Activated T-cell treated with anti-CD3 and anti-CD28 coated beads, Interleukin-2, amount 50 U/mL, for 72 hours (primary cell): ENCODE results near the gene KREMEN1. TPM values are rescaled to one million over a fixed set of nuclear protein-coding genes. Genes with fewer than 3 reads are reported as not detected.

ENCODE experiments used
- ATAC-seq, 2 donors: fragments of 150-1000 bp; cut with Tn5 transposase; replicated peaks in 1 of 2; 2 replicates each; pipeline ENCODE4 v1.10.0; 2021; ENCODE audit warnings: moderate library complexity in 2 of 2, mild to moderate bottlenecking in 1 of 2
- DNase-seq, 2 donors: peaks; one replicate each; pipeline ENCODE4 v3.0.0; 2021 to 2022; ENCODE audit warnings: mixed read lengths in 1 of 2
- H3K27ac Mint-ChIP-seq: one replicate; pipeline ENCODE4 v1.8.0; 2022; ENCODE audit warnings: mild to moderate bottlenecking, moderate library complexity, mixed read lengths
- H3K27me3 Mint-ChIP-seq: one replicate; pipeline ENCODE4 v1.8.0; 2022; ENCODE audit warnings: low read depth, mixed read lengths
- H3K36me3 Mint-ChIP-seq, 2 donors: one replicate each; pipeline ENCODE4 v1.8.0; 2022; ENCODE audit warnings: mixed read lengths in 2 of 2, mild to moderate bottlenecking in 1 of 2; ENCODE audit not compliant: insufficient read depth in 2 of 2
- H3K4me1 Mint-ChIP-seq: one replicate; pipeline ENCODE4 v1.8.0; 2022; ENCODE audit warnings: low read depth, mixed read lengths
- H3K4me3 Mint-ChIP-seq, 2 donors: one replicate each; pipeline ENCODE4 v1.8.0; 2022; ENCODE audit warnings: mild to moderate bottlenecking in 2 of 2, mixed read lengths in 2 of 2, moderate library complexity in 2 of 2
- H3K9me3 Mint-ChIP-seq, 2 donors: one replicate each; pipeline ENCODE4 v1.8.0; 2022; ENCODE audit warnings: mixed read lengths in 2 of 2
- total RNA-seq, 2 donors: library from RNA; stranded (reverse); gene quantifications; one replicate each; pipeline ENCODE4 v1.2.3, GENCODE V29; 2022

The KREMEN1 gene
- total RNA-seq, 2 donors from 2014 or later: 0.09 to 0.53 TPM

- DNase-seq (no peak), ATAC-seq (no peak)
- peaks cover 8 to 14% of the 10 kb centered on the region in 2 donors for H3K36me3 Mint-ChIP-seq
- H3K4me1 Mint-ChIP-seq: peaks cover 18% of the 10 kb centered on the region
- H3K4me3 Mint-ChIP-seq: no peak overlapping the region
- H3K27me3 Mint-ChIP-seq: peaks cover 46% of the 10 kb centered on the region
- no peak overlapping the region for H3K27ac Mint-ChIP-seq
- peaks cover 7 to 18% of the 10 kb centered on the region in 2 donors for H3K9me3 Mint-ChIP-seq
These were observed 98.9 kb downstream of the KREMEN1 start for GRCh38 chr22:29171721-29172120.

GRCh38 chr22:29172216-29172615, 99.4 kb downstream of the KREMEN1 start:
- Mint-ChIP-seq H3K27me3 (peaks cover 48% of the 10 kb centered on the region), H3K36me3 (peaks cover 8 to 14% of the 10 kb centered on the region in 2 donors), H3K4me1 (peaks cover 13% of the 10 kb centered on the region), H3K9me3 (peaks cover 7 to 18% of the 10 kb centered on the region in 2 donors), H3K4me3 (no peak overlapping the region), H3K27ac (no peak overlapping the region)
- no peak for DNase-seq
- no peak for ATAC-seq

GRCh38 chr22:29175312-29175835, 102.5 kb downstream of the KREMEN1 start:
- Mint-ChIP-seq H3K4me3 (no peak overlapping the region), H3K4me1 (no peaks in the 10 kb centered on the region), H3K36me3 (peaks cover 8 to 14% of the 10 kb centered on the region in 2 donors), H3K27me3 (peaks cover 37% of the 10 kb centered on the region), H3K27ac (no peak overlapping the region), H3K9me3 (peaks cover 7 to 18% of the 10 kb centered on the region in 2 donors)
- DNase-seq (no peak), ATAC-seq (no peak)

- no peak for DNase-seq
- Mint-ChIP-seq H3K4me3 (no peak overlapping the region), H3K9me3 (no peaks in the 10 kb centered on the region), H3K27ac (no peak overlapping the region), H3K4me1 (no peaks in the 10 kb centered on the region), H3K27me3 (no peaks in the 10 kb centered on the region), H3K36me3 (no peaks in the 10 kb centered on the region)
- no peak for ATAC-seq
These were observed 111.4 kb downstream of the KREMEN1 start for GRCh38 chr22:29183971-29184848.

DNA sequence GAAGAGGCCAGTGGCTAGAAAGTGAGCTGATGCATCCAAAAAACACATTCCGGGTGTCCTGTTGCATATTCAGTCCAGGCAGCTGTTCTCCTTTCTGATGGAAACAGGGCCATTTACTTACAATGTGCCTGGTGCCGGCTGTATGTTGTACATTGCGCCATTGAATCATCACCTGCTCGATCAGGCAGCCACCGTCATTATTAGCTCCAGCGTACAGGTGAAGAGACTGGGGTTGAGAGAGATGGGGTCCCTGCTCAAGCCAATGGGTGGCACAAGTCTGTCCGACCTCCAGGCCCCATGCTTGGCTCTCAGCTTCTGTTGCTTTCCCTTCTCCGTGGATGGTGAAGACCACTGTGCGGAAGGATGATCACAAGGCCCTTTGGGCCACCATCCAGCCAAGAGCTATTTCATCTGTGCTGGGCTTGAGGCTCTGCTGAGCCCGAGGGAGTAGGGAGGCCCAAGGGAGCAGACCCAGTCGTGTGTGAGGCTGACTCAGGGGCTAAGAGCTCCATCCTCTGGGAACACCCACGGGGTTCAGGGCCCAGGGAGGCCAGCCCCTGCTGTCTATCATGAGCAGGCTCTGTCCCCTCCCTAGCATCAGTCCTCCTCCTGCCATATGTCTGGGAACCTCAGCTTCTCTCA, 112.1 kb downstream of the KREMEN1 start:
- no peak for ATAC-seq
- Mint-ChIP-seq H3K27me3 (peaks cover 3% of the 10 kb centered on the region), H3K36me3 (no peaks in the 10 kb centered on the region), H3K4me3 (no peak overlapping the region), H3K27ac (no peak overlapping the region), H3K4me1 (no peaks in the 10 kb centered on the region), H3K9me3 (no peaks in the 10 kb centered on the region)
- no peak for DNase-seq

- Mint-ChIP-seq H3K36me3 (no peaks in the 10 kb centered on the region), H3K27me3 (peaks cover 8% of the 10 kb centered on the region), H3K4me3 (no peak overlapping the region), H3K27ac (no peak overlapping the region), H3K4me1 (no peaks in the 10 kb centered on the region), H3K9me3 (no peaks in the 10 kb centered on the region)
- DNase-seq (no peak), ATAC-seq (no peak)
These were observed 113.5 kb downstream of the KREMEN1 start for GRCh38 chr22:29186302-29186701.

DNA sequence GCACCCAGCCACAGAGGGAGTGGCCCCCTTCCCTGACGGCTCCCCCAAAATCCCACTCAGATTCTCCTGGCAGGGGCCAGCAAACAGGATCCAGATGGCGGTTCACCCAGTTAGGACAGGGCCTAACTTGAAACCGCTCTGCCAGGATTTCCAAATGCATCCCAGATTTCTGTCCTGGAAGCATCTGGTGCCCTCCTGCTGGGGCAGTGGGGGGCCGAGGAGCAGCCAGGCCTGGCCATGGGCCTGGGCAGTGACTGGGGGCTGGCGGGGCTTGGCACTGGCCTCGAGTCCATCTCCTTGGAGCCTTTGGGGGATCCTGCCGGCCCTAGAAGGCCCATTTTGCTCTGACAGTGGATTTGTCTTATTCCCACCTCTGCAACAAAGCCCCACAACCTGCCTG, 115.0 kb downstream of the KREMEN1 start:
- Mint-ChIP-seq H3K4me1 (no peaks in the 10 kb centered on the region), H3K27me3 (peaks cover 8% of the 10 kb centered on the region), H3K27ac (no peak overlapping the region), H3K36me3 (no peaks in the 10 kb centered on the region), H3K4me3 (no peak overlapping the region), H3K9me3 (no peaks in the 10 kb centered on the region)
- ATAC-seq (no peak), DNase-seq (no peak)

- Mint-ChIP-seq H3K27ac (no peak overlapping the region), H3K4me3 (no peak overlapping the region), H3K36me3 (peaks cover 2% of the 10 kb centered on the region in 2 donors), H3K27me3 (peaks cover 10% of the 10 kb centered on the region), H3K9me3 (peaks cover 0 to 1% of the 10 kb centered on the region in 2 donors), H3K4me1 (no peaks in the 10 kb centered on the region)
- no peak for ATAC-seq
- DNase-seq: no peak
These were observed 117.2 kb downstream of the KREMEN1 start for GRCh38 chr22:29190051-29190450.

DNA sequence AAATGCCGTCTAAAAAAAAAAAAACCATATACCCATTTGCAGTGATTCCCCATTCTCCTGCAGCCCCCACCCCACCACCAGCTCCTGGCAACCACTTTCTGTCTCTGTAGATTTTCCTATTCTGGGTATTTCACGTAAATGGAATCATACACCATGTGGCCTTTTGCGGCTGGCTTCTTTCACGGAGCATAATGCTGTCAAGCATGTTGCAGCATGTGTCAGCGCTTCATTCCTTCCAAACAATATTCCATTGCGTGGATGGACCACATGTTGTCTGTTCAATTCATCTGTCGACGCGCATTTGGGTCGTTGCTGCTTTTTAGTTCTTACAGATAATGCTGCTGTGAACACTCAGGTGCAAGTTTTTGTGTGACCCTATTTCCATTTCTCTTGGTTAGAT, 118.1 kb downstream of the KREMEN1 start:
- Mint-ChIP-seq H3K27ac (no peak overlapping the region), H3K9me3 (peaks cover 0 to 1% of the 10 kb centered on the region in 2 donors), H3K4me3 (no peak overlapping the region), H3K4me1 (no peaks in the 10 kb centered on the region), H3K27me3 (peaks cover 13% of the 10 kb centered on the region), H3K36me3 (peaks cover 2 to 3% of the 10 kb centered on the region in 2 donors)
- DNase-seq: no peak
- no peak for ATAC-seq

DNA sequence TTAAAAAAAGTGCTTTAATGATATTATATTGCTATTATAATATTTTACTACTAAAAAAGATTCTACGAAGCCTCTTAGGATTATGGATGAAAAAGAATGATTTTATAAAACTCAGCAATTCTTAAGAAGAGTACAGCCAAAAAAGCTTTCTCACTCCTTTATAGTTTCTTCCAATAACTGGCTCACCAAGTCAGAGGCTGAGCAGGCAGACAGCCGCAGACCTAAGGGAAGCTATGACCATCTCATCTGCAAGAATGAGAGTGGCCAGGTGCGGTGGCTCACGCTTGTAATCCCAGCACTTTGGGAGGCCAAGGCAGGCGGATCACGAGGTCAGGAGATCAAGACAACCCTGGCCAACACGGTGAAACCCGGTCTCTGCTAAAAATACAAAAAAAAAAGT, 120.2 kb downstream of the KREMEN1 start:
- H3K27ac Mint-ChIP-seq: no peak overlapping the region

DNA sequence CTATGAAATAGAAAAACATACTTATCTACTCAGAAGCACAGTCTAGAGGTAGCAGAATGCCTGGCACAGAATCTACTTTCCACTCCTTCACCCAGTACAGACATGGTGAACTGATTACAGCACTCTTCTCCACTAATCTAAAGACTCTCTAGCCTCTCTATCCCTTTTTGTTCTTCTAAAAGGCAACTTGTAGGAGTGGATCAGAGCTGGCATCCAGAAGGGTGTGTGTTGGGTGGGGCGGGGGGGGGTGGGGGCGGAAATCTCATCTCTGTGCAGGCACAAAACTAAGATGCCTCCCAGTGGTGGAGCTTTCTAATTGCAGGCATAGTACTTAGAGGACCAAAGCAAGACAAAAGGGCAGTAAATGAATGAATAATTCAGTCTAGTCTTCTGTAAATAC, 121.3 kb downstream of the KREMEN1 start:
- no peaks in the 10 kb centered on the region for H3K4me1 Mint-ChIP-seq
- peaks cover 0 to 1% of the 10 kb centered on the region in 2 donors for H3K9me3 Mint-ChIP-seq
- peaks cover 2 to 3% of the 10 kb centered on the region in 2 donors for H3K36me3 Mint-ChIP-seq
- no peak for ATAC-seq
- H3K27ac Mint-ChIP-seq: no peak overlapping the region
- H3K4me3 Mint-ChIP-seq: no peak overlapping the region
- no peak for DNase-seq
- H3K27me3 Mint-ChIP-seq: peaks cover 21% of the 10 kb centered on the region

More for the DNA sequence above, 120.2 kb downstream of the KREMEN1 start:
- ATAC-seq: no peak
- DNase-seq: no peak
- peaks cover 0 to 1% of the 10 kb centered on the region in 2 donors for H3K9me3 Mint-ChIP-seq
- no peak overlapping the region for H3K4me3 Mint-ChIP-seq
- H3K36me3 Mint-ChIP-seq: peaks cover 2 to 3% of the 10 kb centered on the region in 2 donors
- peaks cover 18% of the 10 kb centered on the region for H3K27me3 Mint-ChIP-seq
- H3K4me1 Mint-ChIP-seq: no peaks in the 10 kb centered on the region

- no peak for DNase-seq
- no peaks in the 10 kb centered on the region for H3K4me1 Mint-ChIP-seq
- peaks cover 0 to 1% of the 10 kb centered on the region in 2 donors for H3K9me3 Mint-ChIP-seq
- H3K27me3 Mint-ChIP-seq: peaks cover 23% of the 10 kb centered on the region
- ATAC-seq: no peak
- no peak overlapping the region for H3K4me3 Mint-ChIP-seq
- peaks cover 2 to 3% of the 10 kb centered on the region in 2 donors for H3K36me3 Mint-ChIP-seq
- H3K27ac Mint-ChIP-seq: no peak overlapping the region
These were observed 122.5 kb downstream of the KREMEN1 start for GRCh38 chr22:29195118-29195963.
